ENCODE measurements around the gene TMEM244.
"Not testable (repeated sequence)": the region's sequence is repeated elsewhere in the genome, so short reads cannot be mapped to it uniquely, and the experiment has no call there.

The TMEM244 gene

GRCh38 chr6:129860908-129861665 lies at the start of gene TMEM244:
TSS of gene TMEM244 (minus strand) at chr6:129861315. CDS start at chr6:129861188, 127 bp downstream.
- DNase-seq (ENCODE audit: low spot score): no peak

- DNase-seq (ENCODE audit: low spot score): no peak
Observed at GRCh38 chr6:129908858-129909257, 47.7 kb upstream of the TMEM244 start.

GRCh38 chr6:129908356-129908755 lies 47.2 kb upstream of the TMEM244 start:
- DNase-seq (ENCODE audit: low spot score): no peak

- no peak for DNase-seq (ENCODE audit: low spot score)
Observed at GRCh38 chr6:129906515-129907077, 45.5 kb upstream of the TMEM244 start.

GRCh38 chr6:129903082-129903481 lies 42.0 kb upstream of the TMEM244 start:
- DNase-seq (ENCODE audit: low spot score): no peak

GRCh38 chr6:129902681-129903080 lies 41.6 kb upstream of the TMEM244 start:
- DNase-seq (ENCODE audit: low spot score): no peak

GRCh38 chr6:129901910-129902309 lies 40.8 kb upstream of the TMEM244 start:
- DNase-seq (ENCODE audit: low spot score): no peak

- DNase-seq (ENCODE audit: low spot score): no peak
Observed at GRCh38 chr6:129895692-129896091, 34.6 kb upstream of the TMEM244 start.

- no peak for DNase-seq (ENCODE audit: low spot score)
Observed at GRCh38 chr6:129894921-129895320, 33.8 kb upstream of the TMEM244 start.

GRCh38 chr6:129893640-129894039 lies 32.5 kb upstream of the TMEM244 start:
- DNase-seq (ENCODE audit: low spot score): peak; percentile 34

- DNase-seq (ENCODE audit: low spot score): no peak
Observed at GRCh38 chr6:129890701-129891100, 29.6 kb upstream of the TMEM244 start.

- DNase-seq (ENCODE audit: low spot score): no peak
Observed at GRCh38 chr6:129890164-129890563, 29.0 kb upstream of the TMEM244 start.

GRCh38 chr6:129889580-129889979 lies 28.5 kb upstream of the TMEM244 start:
- DNase-seq (ENCODE audit: low spot score): peak; percentile 50

GRCh38 chr6:129886401-129887155 lies 25.5 kb upstream of the TMEM244 start:
- no peak for DNase-seq (ENCODE audit: low spot score)

- no peak for DNase-seq (ENCODE audit: low spot score)
Observed at GRCh38 chr6:129884211-129884610, 23.1 kb upstream of the TMEM244 start.

- no peak for DNase-seq (ENCODE audit: low spot score)
Observed at GRCh38 chr6:129882510-129883023, 21.5 kb upstream of the TMEM244 start.

GRCh38 chr6:129877894-129878293 lies 16.8 kb upstream of the TMEM244 start:
- not testable (repeated sequence) for DNase-seq (ENCODE audit: low spot score)

- DNase-seq (ENCODE audit: low spot score): no peak
Observed at GRCh38 chr6:129875610-129876520, 14.8 kb upstream of the TMEM244 start.

- DNase-seq (ENCODE audit: low spot score): no peak
Observed at GRCh38 chr6:129874837-129875236, 13.7 kb upstream of the TMEM244 start.

- no peak for DNase-seq (ENCODE audit: low spot score)
Observed at GRCh38 chr6:129872586-129872985, 11.5 kb upstream of the TMEM244 start.

- DNase-seq (ENCODE audit: low spot score): no peak
Observed at GRCh38 chr6:129871221-129871620, 10.1 kb upstream of the TMEM244 start.

GRCh38 chr6:129867403-129867802 lies 6.3 kb upstream of the TMEM244 start:
- no peak for DNase-seq (ENCODE audit: low spot score)
